HG02678 (cell line): ENCODE results near the gene PPP5C.
"Not testable (repeated sequence)": the region's sequence is repeated elsewhere in the genome, so short reads cannot be mapped to it uniquely, and the experiment has no call there.

Experiments
- ATAC-seq: cut with Tn5 transposase; IDR thresholded peaks from one replicate; pipeline ENCODE4 v1.9.1; 2021; ENCODE audit warnings: mild to moderate bottlenecking, moderate library complexity; ENCODE audit not compliant: unreplicated experiment

The PPP5C gene

DNA sequence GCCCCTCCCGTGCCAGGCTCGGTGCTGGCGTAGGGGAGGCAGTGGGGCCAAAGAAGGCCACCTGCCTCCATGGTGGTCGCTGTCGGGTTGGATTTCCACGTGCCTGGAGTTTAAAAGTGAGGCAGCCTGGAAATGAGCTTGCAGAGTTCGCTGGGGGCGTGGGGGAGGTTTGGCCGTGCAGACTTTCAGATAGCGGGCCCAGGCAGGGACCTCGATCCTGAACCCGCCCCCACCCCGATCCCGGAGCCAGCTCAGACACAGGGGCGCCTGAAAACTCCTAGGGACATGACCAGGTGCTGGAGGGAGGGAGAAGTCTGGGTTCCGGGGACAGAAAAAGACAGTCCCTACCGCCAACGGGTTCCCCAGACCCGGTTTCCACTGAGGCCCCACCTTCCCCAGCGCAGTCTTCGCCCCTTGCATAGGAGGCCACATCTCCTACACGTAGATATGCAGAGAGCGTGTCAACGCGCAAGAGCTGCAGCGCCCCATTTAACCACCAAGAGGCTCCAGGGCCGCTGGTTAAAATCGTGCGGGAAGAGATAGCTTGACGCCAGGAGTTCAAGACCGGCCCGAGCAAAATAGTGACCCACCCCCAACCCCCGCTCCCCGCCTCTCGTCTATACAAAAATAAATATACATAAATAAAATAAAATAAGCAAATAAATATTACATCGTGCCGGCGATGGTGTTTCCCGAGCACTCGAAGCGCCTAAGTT is 58.0 kb downstream of the PPP5C start:
- ATAC-seq = no peak

DNA sequence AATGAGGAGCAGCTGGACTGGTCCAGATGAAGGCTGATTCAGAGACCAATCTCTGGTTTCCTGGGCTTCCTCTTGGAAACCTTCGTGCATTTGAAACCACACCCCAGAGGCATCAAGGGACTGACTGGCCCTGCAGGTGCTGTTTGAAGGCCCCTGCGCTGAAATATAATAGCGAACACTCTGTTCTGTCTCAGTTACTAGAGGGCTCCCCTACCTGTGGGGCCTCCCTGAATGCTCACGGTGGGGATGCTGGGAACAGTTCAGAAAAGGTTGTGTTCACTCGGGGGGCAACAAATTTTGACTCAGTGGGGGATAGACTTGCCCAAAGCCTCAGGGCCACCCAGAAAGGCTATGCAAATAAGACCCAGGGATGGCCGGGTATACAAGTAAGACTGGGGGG is 60.1 kb downstream of the PPP5C start:
- no peak for ATAC-seq

DNA sequence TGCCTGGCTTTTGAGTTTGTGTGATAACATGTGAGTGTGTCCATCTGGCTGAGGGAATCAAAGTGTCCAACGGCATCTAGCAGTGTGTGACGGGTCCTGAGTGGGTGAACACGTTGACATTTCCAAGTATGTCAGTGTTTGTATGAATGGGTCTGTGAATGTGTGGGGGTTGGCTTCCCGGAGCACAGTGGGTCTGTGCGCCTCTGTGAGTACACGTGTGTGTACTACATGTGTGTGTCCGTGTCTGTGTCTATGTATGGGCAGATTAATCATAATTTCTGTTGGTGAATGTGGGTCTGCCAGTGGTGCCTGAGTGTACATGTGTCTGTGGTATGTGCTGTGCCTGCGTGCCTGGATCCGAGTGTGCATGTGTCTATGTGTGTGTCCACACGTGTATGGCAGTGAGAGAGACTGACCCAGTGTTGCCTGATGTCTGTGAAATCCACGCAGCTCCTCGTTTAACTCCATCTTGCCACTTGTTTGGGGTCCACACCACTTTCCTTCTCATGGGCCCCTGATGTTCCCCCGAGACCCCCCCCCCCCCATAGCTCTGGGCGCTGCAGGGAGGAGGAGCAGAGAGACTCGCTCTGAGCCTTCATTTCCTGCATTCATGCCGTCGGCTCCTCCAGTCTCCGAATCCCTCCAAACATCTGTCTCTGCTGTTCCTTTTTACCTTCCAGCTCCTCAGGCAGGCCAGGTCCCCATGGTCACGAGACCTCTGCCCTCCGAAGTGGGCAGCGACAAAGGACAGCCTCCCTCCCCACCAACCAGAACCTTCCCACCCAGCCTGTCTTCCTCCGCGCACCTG is 61.2 kb downstream of the PPP5C start:
- no peak for ATAC-seq

DNA sequence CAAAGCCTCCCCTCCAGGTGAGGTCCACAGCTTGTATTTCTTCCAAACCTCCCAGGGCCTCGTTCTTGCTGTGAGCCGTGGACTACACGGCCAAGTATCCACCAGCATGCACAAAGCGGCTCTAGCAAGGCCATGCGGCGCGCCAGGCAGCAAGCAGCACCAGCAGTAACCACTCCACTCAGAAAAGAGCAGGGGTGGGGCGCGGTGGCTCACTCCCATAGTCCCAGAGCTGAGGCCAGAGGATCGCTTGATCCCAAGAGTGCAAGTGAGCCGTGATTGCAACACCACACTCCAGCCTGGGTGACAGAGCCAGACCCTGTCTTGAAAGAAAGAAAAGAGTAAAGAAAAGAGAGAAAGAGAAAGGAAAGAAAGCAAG is 61.8 kb downstream of the PPP5C start:
- no peak for ATAC-seq

DNA sequence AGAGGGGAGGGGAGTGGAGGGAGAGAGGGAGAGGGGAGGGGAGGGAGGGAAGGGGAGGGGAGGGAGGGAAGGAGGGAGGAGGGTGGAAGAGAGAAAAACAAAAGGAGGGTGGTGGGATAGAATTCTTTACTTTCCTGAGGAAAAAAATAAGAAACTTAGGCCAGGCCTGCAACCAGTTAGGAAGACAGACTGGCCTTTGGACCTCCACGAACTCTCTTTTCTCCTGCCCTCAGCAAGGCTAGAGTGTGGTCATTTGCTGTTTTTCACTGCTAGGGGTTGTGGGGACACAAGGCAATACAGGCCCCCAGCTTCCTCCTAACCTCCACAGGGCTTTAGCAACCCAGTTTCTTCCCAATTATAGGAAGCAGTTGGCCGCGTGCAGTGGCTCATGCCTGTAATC is 62.3 kb downstream of the PPP5C start:
- no peak for ATAC-seq

DNA sequence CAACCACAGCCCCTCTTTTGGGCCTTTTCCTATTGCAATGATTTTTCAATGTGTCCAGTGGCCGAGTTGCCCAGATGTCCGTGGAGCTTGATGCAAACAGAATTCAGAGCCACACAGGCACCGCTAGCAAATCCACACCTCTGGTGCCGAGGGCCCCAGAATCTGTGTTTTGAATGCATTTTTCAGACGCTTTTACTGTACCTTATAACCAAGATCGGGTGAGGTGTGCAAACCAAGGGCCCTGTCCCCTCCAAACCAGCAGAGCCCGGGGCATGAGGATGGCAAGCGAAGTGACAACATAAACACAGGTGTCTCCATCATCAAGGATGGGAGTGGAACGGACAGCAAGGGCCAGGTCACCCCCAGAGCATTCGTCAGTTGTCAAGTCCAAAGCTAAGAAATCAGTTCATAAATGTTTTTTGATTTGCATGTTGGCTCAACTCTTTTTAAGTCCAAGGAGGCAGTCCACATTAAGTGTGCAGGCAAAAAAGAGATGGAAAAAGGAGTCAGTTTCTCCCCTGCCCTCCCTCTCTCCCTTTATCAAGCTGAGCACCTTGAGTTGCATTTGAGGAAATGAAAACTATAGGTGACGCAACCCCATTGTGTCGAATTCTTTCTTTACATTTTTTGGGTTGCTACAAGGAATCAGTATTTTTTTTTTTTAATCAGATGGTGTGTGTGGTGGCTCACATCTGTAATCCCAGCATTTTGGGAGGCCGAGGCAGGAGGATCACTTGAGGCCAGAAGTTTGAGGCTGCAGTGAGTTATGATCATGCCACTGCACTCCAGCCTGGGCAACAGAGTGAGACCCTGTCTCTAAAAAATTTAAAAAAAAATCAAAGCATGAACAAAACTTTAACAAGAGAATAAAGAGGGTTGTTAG is 63.6 kb downstream of the PPP5C start:
- no peak for ATAC-seq

DNA sequence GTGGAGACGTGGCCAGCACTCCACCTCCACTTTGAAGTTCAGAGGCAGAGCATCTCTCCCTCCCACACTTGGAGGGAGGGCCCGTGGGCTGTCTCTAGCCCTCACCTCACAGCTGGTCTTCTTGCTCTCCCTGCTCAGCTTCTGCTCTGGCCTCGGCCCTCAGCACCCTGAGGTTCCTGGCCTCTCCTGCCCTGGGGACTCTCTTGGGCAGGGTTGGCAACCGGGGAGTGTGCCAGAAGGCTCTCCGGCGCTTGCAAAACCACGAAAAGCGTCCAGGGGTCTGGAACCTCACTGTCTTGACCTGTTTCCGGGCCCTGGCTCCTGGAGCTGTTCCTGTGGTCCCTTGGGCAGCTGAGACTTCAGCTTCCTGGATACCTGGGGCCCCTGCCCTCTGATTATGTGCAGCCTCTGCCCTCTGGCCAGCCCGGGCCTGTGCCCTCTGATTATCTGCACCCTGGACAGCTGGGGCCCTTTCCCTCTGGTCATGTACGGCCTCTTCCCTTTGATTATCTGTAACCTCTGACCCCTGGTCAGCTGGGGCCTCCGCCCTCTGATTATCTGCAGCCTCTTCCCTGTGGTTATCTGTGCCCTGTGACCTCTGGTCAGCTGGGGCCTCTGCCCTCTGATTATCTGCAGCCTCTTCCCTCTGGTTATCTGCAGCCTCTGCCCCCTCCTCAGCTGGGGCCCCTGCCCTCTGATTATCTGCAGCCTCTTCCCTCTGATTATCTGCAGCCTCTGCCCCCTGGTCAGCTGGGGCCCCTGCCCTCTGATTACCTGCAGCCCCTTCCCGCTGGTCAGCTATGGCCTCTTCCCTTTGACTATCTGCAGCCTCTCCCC is 64.4 kb downstream of the PPP5C start:
- no peak for ATAC-seq

DNA sequence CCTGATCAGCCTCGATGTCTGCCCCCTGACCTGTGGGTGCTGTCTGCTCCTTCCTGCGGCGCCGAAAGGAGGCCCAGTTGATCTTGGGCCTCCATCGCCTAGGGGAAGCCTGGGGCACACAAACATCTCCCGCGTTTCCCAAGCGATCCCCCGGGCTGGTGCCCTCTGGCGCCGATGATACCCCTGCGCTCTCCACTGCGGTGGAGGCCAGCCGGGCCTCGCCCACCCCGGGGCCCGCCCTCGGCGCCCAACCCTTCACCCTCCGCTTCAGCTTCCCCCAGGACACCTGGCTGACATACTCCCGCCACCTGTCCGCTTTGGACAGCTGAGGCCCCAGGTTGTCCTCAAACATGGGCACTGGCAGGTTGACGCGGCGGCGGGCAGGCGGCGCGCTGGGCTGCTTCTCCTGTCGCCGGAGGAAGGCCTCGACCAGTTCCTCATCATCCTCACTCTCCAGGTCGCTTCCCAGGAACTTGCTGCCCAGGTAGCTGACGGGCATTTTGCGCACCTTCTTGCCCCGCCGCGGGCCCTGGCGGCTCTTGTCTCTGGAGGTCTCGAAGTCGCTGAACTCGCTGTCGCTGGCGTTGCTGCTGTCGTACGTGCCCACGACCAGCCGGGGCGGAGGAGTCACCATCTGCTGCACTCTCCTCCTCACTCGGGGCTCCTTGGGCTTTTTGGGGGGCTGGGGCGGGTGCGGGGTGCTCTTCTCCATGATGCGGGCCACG is 65.2 kb downstream of the PPP5C start:
- no peak for ATAC-seq

DNA sequence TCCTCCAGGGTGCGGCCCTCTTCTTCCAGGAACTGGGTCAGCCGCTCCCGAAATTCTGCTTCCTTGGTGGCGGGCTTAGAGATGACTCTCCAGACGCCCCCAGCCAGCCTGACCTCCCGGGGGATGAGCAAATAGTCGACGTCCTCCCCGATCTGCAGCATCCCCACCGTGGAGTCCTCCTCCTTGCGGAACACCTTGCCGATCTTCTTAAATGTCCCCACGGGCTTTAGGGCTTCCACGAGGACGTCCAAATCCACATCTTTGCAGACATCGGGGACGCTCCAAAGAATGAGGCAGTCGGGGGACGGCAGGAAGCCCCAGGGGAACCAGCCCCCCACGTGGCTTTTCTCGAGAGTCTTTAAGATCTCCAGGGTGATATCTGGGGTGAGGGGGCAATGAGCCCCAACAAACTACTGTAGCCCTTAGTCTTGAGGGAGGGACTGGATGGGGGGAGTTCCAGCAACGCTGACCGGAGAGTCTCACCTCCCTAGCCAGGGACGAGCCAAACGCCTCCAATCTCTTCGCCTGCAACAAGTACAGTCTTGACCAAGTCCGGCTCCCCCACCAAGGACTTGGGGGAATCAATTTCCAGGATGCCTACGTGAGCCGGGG is 65.9 kb downstream of the PPP5C start:
- ATAC-seq = no peak

DNA sequence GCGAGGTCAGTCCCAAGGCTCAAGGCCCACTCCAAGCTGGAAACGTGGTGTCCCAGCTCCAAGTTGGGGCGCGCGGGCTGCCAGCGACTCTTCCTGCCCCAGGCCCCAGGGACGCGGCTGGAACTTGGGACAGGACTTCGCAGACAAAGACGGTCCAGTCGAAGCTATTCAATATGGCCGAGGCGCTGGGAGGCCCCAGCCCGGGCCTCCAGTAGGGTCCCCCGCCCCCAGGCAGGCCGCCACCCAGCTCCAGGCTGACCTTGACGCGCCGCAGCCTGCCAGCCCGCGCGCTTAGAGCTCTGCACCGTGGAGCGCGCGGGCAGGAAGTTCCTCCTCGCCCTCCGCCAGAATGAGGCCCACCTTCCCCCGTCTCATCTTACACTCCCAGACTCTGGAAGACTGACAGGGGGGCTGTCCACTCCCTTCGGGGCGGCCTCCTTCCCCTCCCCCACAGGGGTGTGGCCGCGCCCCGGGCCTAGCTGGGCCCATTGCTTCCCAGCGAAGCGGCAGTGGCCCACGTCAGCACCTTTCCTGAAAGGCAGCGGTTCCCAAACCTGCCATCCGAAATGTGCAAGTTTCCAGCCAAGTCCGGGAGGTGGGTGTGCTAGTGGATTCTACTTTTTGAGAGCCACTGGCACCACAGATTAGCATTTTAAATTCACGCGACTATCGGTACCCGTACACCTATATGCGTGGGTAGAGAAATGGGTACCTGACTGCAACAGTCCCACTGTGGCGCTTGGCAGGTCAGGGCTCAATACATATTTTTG is 66.6 kb downstream of the PPP5C start, which contains the start of gene CCDC8:
TSS of gene CCDC8 (minus strand) at position 303 of the 770 bp plus-strand sequence. CDS start 754 bp downstream, outside the sequence.
- no peak for ATAC-seq

DNA sequence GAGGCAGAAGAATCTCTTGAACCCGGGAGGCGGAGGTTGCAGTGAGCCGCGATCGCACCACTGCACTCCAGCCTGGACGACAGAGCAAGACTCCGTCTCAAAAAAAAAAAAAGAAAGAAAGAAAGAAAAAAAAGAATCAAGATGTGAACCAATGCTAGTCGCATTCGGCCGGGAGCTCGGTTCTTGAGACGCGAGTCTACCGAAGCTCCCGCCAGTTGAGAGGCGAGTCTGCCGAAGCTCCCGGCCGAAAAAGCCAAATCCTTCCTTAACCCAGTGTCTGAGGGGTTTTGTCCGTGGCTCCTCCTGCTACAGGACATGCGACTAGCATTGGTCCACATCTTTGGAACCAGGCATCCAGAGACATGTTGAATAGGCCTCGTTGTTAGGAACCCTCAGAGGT is 68.0 kb downstream of the PPP5C start:
- not testable (repeated sequence) for ATAC-seq

DNA sequence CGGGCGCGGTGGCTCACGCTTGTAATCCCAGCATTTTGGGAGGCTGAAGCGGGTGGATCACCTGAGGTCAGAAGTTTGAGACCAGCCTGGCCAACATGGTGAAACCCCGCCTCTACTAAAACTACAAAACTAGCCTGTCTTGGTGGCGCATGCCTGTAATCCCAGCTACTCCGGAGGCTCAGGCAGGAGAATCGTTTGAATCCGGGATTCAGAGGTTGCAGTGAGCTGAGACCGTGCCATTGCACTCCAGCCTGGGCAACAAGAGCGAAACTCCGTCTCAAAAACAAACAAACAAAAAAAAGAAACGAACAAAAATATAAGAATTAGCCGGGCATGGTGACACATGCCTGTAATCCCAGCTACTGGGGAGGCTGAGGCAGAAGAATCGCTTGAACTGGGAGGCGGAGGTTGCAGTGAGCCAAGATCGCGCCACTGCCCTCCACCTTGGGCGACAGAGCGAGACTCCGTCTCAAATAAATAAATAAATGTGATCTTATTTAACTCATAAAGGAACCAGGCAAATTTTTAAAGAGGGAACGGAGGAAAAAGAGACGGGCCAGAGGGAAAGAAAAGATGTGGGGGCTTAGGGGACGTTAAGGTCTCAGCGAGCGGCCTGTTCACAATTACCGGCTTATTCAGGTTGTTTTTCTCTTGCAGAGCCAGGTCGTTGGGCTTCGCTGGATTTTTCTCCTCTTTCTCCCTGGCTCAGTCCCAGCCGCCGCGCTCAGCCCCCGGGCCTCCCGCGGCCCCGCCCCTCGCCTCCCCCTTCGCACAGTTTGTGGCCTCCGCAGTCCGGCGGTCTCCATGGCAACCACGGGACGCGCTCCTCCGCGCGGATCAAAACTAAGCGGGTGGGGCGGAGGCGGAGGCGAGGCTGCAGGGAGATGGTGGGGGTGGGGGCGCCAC is 69.2 kb downstream of the PPP5C start:
- not testable (repeated sequence) for ATAC-seq

DNA sequence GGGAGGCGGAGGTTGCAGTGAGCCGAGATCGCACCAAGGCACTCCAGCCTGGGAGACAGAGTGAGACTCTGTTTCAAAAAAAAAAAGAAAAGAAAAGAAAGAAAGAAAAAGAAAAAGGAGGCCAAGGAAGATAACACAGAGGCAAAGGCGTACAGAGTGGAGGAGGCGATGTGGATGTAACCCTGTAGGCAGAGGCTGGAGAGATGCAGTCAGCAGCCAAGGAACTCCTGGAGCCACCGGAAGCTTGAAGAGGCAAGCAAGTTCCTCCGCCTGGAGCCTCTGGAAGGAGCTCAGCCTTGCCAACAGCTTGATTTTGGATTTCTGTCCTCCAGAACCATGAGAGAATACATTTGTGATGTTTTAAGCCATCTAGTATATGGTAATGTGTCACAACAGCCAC is 73.2 kb downstream of the PPP5C start:
- ATAC-seq = no peak

DNA sequence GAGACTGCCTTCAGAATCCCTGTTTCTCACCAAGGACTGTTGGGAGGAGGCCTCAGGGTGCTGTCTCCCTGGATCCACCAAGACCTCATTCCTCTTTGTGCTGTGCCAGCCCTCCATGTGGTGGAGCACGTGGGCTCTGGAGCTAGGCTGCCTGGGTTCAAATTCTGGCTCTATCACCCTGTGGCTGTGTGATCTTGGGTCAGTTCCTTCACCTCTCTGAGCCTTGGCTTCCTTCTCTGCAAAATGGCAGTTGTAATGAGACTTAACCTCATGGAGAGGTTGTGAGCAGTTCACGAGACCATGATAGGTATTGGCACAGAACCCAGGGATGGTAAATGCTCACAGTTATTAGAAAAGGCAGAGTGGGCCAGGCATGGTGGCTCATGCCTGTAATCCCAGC is 75.5 kb downstream of the PPP5C start:
- no peak for ATAC-seq

DNA sequence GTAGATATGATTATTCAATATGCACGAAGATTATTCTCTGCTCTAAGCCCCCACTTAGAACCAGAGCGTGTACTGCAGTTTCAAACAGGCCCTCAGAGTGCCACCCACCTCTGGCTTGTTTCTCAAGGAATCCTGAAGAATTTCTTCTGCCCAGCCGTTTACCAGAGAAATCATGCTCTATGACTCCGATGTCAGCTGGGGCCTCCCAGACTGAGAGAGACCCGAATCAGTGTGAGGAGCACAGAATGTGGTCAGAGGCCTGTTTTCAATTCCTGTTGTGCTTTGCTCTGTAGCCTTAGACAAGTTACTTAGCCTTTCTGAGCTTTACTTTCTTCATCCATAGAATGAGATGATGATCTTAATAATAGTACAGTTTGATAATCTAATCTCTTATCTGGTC is 76.3 kb downstream of the PPP5C start:
- ATAC-seq = no peak

DNA sequence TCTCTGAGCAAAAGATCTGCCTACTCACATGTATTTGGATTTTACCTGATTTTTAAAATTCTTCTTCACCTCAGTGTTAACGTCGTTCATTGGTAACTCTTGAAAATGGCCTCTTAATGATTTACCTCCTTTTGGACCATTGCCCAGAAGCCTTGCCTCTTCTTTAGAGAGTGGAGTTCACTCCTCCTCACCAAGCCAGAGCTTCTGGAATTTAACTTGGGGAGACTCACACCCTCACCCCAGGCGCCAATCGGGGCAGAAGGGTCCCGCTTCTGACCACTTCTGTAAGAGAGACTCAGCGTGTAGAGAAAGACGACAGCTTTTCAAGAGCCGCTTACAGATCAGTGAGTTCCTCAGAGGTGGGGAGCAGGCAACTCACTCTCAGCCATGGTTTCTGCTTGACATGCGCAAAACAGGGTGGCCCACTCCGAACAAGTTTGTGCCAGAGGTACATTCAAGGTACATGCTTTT is 79.2 kb downstream of the PPP5C start:
- no peak for ATAC-seq

DNA sequence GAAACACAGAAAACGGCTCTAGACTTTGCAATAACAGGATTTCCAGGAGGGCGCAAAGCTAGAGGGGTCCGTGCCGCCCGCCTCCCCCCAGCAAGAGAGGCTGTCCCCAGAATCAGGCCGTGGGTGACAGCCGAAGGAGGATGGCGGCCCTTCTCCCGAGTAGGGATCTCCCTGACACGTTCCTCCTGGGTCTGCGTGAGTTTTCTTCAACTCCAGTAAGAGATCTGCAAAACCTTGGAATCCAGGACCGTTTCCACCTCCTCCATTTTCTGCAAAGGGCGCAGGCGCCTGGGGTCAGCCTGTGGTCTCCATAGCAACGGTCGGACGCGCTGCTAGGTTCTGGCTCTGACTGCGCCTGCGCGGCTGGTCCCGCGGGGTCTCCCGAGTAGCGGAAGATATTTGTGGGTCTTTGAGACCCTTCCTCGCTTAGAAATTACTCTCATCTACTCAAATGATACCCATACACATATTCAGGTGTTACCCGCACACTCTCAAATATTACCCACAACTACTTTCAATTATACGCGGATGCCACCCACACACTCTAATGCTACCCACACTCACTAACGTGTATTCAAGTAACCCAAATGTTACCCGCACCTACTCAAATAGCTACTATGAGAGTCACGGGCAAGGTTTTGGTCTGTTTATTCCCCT is 79.7 kb downstream of the PPP5C start:
- ATAC-seq = no peak
